Keratinocyte (primary cell): ENCODE data around the gene PTCH2. TPM values are rescaled to one million over a fixed set of nuclear protein-coding genes. Genes with fewer than 3 reads are reported as not detected.
A peak's percentile ranks its signal among the peaks of the same experiment; 100 is the strongest.

Experiments used
- DNase-seq: peaks from one replicate; pipeline ENCODE4 v3.0.0-alpha.2; 2011; ENCODE audit warnings: low read depth, missing footprints, low spot score
- FAIRE-seq: peaks from 2 replicates; lab custom pipeline; 2011; peaks lifted over from hg19 to GRCh38; lab: Jason Lieb, UNC
- H2AFZ ChIP-seq: 2 replicates; pipeline ENCODE4 v1.6.0; 2012; ENCODE audit warnings: low read length, control low read depth, inconsistent platforms; ENCODE audit not compliant: control insufficient read depth
- H3K27ac ChIP-seq: 2 replicates; pipeline ENCODE4 v1.5.1; 2011; ENCODE audit warnings: low read length; ENCODE audit not compliant: control insufficient read depth, insufficient read depth
- H3K27me3 ChIP-seq: 3 replicates; pipeline ENCODE4 v1.6.0; 2011; ENCODE audit warnings: low read length; ENCODE audit not compliant: control insufficient read depth, insufficient read depth; ENCODE audit errors: extremely low read depth
- H3K36me3 ChIP-seq, 2 experiments: 2 replicates in 1 of 2; 3 replicates in 1 of 2; pipeline ENCODE4 v1.5.1; 2011; ENCODE audit warnings: low read length in 2 of 2, mild to moderate bottlenecking in 1 of 2; ENCODE audit not compliant: control insufficient read depth in 2 of 2, insufficient read depth in 2 of 2; ENCODE audit errors: extremely low read depth in 1 of 2
- H3K4me1 ChIP-seq: 3 replicates; pipeline ENCODE4 v1.5.1; 2011; ENCODE audit warnings: low read length; ENCODE audit not compliant: control insufficient read depth, insufficient read depth; ENCODE audit errors: extremely low read depth
- H3K4me2 ChIP-seq: 3 replicates; pipeline ENCODE4 v1.6.0; 2011; ENCODE audit warnings: low read depth, low read length; ENCODE audit not compliant: control insufficient read depth, insufficient read depth; ENCODE audit errors: extremely low read depth
- H3K4me3 ChIP-seq, 3 experiments: fragments of 200-600 bp in 1 of 3; sonication (generic) in 1 of 3; 2 replicates in 2 of 3; 3 replicates in 1 of 3; pipeline ENCODE4 v1.5.1; 2011 to 2016; ENCODE audit warnings: low read length in 3 of 3, mild to moderate bottlenecking in 3 of 3, control low read depth in 2 of 3, inconsistent platforms in 1 of 3, low read depth in 1 of 3, mixed read lengths in 1 of 3, mixed run types in 1 of 3, moderate library complexity in 1 of 3; ENCODE audit not compliant: control insufficient read depth in 2 of 3, insufficient read depth in 2 of 3; ENCODE audit errors: extremely low read depth in 1 of 3
- H3K79me2 ChIP-seq: 2 replicates; pipeline ENCODE4 v1.6.0; 2012; ENCODE audit warnings: low read length; ENCODE audit not compliant: control insufficient read depth, insufficient read depth
- H3K9ac ChIP-seq: 3 replicates; pipeline ENCODE4 v1.6.0; 2011; ENCODE audit warnings: low read length; ENCODE audit not compliant: control insufficient read depth, insufficient read depth; ENCODE audit errors: extremely low read depth
- H3K9me1 ChIP-seq: 3 replicates; pipeline ENCODE4 v1.6.0; 2011; ENCODE audit warnings: low read length; ENCODE audit not compliant: control insufficient read depth, insufficient read depth; ENCODE audit errors: extremely low read depth
- H3K9me3 ChIP-seq: 2 replicates; pipeline ENCODE4 v1.5.1; 2012; ENCODE audit warnings: low read depth, low read length; ENCODE audit not compliant: control insufficient read depth
- H4K20me1 ChIP-seq: 3 replicates; pipeline ENCODE4 v1.6.0; 2011; ENCODE audit warnings: low read length; ENCODE audit not compliant: control insufficient read depth, insufficient read depth; ENCODE audit errors: extremely low read depth
- EZH2 ChIP-seq: IDR thresholded peaks from one replicate; pipeline ENCODE4 v1.6.1; 2012; ENCODE audit warnings: inconsistent platforms, mild to moderate bottlenecking, low read length, moderate library complexity
- dilution Hi-C: fragments of 300-500 bp; cut with MboI; formaldehyde crosslinking; loops from one replicate; pipeline ENCODE4 v1.7.0; 2020; ENCODE audit warnings: low sequenced_read_pairs; ENCODE audit not compliant: extremely low pct_ligation_motif_present
- polyA plus RNA-seq, 5 experiments: library from polyadenylated mRNA; depleted of rRNA in 3 of 5; stranded (reverse) in 3 of 5; stranded (forward) in 1 of 5; unstranded in 1 of 5; fragments of >200 nt; gene quantifications; 1 replicate in 1 of 5; 2 replicates in 3 of 5; 3 replicates in 1 of 5; pipeline versions ENCODE4 v1.2.1 to v1.2.3, GENCODE V29; 2011 to 2012; ENCODE audit warnings: missing spikeins in 2 of 5, low read depth in 1 of 5, low replicate concordance in 1 of 5
- TF ChIP-seq, protein P1 (sequence below), 3 experiments: IDR thresholded peaks in 1 of 3; conservative IDR thresholded peaks in 1 of 3; optimal IDR thresholded peaks in 1 of 3; 2 replicates in 2 of 3; 3 replicates in 1 of 3; pipeline versions ENCODE3 to v1.5.1; 2011; ENCODE audit warnings: low read length in 3 of 3, mild to moderate bottlenecking in 3 of 3, moderate library complexity in 2 of 3, control low read depth in 1 of 3, inconsistent platforms in 1 of 3; ENCODE audit not compliant: insufficient read depth in 2 of 3; ENCODE audit errors: extremely low read depth in 1 of 3

PTCH2 gene
- polyA plus RNA-seq, 1 donor (not counting 4 experiments of a cell fraction or from before 2014, with no cell fraction given), result 0.01 TPM

DNA sequence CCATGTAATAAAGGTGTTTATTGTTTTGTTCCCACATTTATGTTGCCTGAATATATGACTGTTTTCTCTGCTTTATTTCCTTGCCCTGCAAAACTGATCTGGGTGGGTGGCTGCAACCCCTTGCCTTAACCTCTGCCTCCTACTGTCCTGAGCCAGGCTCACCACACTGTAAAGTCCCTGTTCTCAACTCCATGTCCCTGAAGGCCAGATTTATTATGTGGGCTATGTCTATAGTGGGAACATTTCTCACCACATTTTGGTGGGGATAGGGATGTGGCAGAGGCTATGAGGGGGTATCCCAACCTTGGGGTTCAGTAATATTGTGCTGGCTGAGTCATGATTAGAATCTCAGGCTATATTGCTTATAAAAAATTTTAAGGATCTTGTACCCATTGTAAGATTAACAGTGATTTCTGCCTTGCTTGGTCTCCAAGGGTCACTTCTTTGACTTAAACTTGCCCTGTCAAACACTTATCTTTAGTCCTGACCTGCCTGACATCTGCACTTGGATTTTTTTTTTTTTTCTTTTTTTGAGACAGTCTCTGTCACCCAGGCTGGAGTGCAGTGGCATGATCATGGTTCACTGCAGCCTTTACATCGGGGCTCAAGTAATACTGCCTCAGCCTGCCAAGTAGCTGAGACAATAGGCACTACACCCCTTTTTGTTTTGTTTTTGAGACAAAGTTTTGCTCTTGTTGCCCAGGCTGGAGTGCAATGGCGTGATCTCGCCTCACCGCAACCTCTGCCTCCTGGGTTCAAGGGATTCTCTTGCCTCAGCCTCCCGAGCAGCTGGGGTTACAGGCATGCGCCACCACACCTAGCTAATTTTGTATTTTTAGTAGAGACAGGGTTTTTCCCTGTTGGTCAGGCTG, 64.1 kb downstream of the PTCH2 start:
- Histone ChIP-seq H3K9me3 (no peaks in the 10 kb centered on the region), H3K4me2 (peak overlapping the region; percentile 11), H4K20me1 (peaks cover 19% of the 10 kb centered on the region), H3K79me2 (peaks cover 36% of the 10 kb centered on the region), H3K27me3 (no peaks in the 10 kb centered on the region), H3K36me3 (peaks cover 26 to 47% of the 10 kb centered on the region in 2 experiments), H3K27ac (no peak overlapping the region), H3K9me1 (peaks cover 2% of the 10 kb centered on the region), H2AFZ (no peak overlapping the region), H3K4me1 (peaks cover 22% of the 10 kb centered on the region), H3K9ac (no peak overlapping the region), H3K4me3 (no peak overlapping the region)
- no peak for FAIRE-seq
- TF ChIP-seq, protein P1, sequence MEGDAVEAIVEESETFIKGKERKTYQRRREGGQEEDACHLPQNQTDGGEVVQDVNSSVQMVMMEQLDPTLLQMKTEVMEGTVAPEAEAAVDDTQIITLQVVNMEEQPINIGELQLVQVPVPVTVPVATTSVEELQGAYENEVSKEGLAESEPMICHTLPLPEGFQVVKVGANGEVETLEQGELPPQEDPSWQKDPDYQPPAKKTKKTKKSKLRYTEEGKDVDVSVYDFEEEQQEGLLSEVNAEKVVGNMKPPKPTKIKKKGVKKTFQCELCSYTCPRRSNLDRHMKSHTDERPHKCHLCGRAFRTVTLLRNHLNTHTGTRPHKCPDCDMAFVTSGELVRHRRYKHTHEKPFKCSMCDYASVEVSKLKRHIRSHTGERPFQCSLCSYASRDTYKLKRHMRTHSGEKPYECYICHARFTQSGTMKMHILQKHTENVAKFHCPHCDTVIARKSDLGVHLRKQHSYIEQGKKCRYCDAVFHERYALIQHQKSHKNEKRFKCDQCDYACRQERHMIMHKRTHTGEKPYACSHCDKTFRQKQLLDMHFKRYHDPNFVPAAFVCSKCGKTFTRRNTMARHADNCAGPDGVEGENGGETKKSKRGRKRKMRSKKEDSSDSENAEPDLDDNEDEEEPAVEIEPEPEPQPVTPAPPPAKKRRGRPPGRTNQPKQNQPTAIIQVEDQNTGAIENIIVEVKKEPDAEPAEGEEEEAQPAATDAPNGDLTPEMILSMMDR (optimal IDR thresholded peaks at IDR 0.05 in 1 of 3, IDR thresholded peaks at IDR 0.05 in 1 of 3, conservative IDR thresholded peaks at IDR 0.05 in 1 of 3; ENCODE audit: extremely low read depth in 1 of 3, insufficient read depth in 2 of 3, low read length in 3 of 3), result no peak
- no peak for TF ChIP-seq EZH2
- DNase-seq, result no peak
- dilution Hi-C loops, result no loop called here

DNA sequence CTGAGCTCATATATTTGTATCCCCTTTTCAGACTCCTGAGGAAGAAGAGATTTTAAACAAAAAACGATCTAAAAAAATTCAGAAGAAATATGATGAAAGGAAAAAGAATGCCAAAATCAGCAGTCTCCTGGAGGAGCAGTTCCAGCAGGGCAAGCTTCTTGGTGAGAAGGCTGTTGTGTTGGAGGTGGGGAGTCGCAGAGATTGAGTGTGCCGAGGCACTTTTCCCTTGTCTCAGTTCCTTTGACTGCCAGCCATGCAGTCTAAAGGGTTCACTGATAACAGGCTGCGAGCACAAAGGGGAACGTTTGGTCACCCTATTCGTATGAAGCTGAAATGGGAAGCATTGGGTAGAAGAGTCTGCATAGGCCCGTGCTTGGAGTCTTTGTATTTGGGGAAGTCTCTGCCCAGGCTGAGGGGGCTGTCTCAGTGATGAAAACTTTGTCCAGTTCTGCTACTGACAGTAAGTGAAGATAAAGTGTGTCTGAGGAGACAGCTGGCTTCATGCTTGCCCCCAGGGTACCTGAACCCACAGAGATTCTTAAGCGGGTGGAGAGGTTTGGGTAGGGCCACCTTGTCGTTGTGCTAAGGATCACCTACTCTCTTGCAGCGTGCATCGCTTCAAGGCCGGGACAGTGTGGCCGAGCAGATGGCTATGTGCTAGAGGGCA, 65.0 kb downstream of the PTCH2 start:
- Histone ChIP-seq H3K9me3 (no peaks in the 10 kb centered on the region), H3K9me1 (peaks cover 2% of the 10 kb centered on the region), H3K4me1 (peaks cover 17% of the 10 kb centered on the region), H3K27me3 (no peaks in the 10 kb centered on the region), H3K9ac (peak overlapping the region; percentile 92), H3K36me3 (peaks cover 26 to 47% of the 10 kb centered on the region in 2 experiments), H4K20me1 (peaks cover 19% of the 10 kb centered on the region), H3K79me2 (peaks cover 36% of the 10 kb centered on the region), H3K4me3 (peak overlapping the region in 2 of 3 experiments; percentile 85 to 94), H2AFZ (no peak overlapping the region), H3K4me2 (peak overlapping the region; percentile 92), H3K27ac (no peak overlapping the region)
- no peak for DNase-seq
- TF ChIP-seq EZH2, result no peak
- TF ChIP-seq, protein P1 (optimal IDR thresholded peaks at IDR 0.05 in 1 of 3, IDR thresholded peaks at IDR 0.05 in 1 of 3, conservative IDR thresholded peaks at IDR 0.05 in 1 of 3; ENCODE audit: extremely low read depth in 1 of 3, insufficient read depth in 2 of 3, low read length in 3 of 3), result no peak
- dilution Hi-C loops, result no loop called here
- no peak for FAIRE-seq
